WTC11 (cell line): ENCODE data around the gene HELZ. TPM values are rescaled to one million over a fixed set of nuclear protein-coding genes. Genes with fewer than 3 reads are reported as not detected.

Source experiments
- ATAC-seq: fragments of 200-7000 bp; cut with Tn5 transposase; 2 replicates; pipeline ENCODE4 v1.10.0; 2021; ENCODE audit warnings: mild to moderate bottlenecking, moderate library complexity
- CTCF ChIA-PET: fragments of 300-600 bp; sonication (Branson Sonifier 250); formaldehyde crosslinking; loops from one replicate; lab custom pipeline; 2021; ENCODE audit warnings: antibody characterized with exemption; lab: Charles Lee
- POLR2A ChIA-PET: fragments of 350-600 bp; sonication (Branson Sonifier 250); formaldehyde crosslinking; loops from one replicate; lab custom pipeline; 2021; ENCODE audit warnings: antibody characterized with exemption; lab: Charles Lee
- DNase-seq: peaks from one replicate; pipeline ENCODE4 v3.0.0; 2021; ENCODE audit warnings: low spot score
- H3K27ac Mint-ChIP-seq: 2 replicates; pipeline ENCODE4 v1.8.0; 2021; ENCODE audit warnings: mixed read lengths
- H3K27me3 Mint-ChIP-seq: 2 replicates; pipeline ENCODE4 v1.8.0; 2021; ENCODE audit warnings: low read depth, mild to moderate bottlenecking, moderate library complexity, mixed read lengths
- H3K36me3 Mint-ChIP-seq: 2 replicates; pipeline ENCODE4 v1.8.0; 2021; ENCODE audit warnings: mixed read lengths
- H3K4me1 Mint-ChIP-seq: 2 replicates; pipeline ENCODE4 v1.8.0; 2022; ENCODE audit warnings: mixed read lengths
- H3K4me3 Mint-ChIP-seq: 2 replicates; pipeline ENCODE4 v1.8.0; 2021; ENCODE audit warnings: mild to moderate bottlenecking, moderate library complexity, mixed read lengths
- H3K9me3 Mint-ChIP-seq: 2 replicates; pipeline ENCODE4 v1.8.0; 2021; ENCODE audit warnings: mixed read lengths
- CREM ChIP-seq: sonication (generic); formaldehyde crosslinking; IDR thresholded peaks from 2 replicates; pipeline ENCODE4 v1.8.1; 2022; ENCODE audit warnings: mild to moderate bottlenecking, missing genetic modification reagents, moderate library complexity
- E2F5 ChIP-seq: sonication (generic); formaldehyde crosslinking; IDR thresholded peaks from 2 replicates; pipeline ENCODE4 v1.8.1; 2022; ENCODE audit warnings: mild to moderate bottlenecking, moderate library complexity, missing genetic modification reagents
- FOXJ3 ChIP-seq: sonication (generic); formaldehyde crosslinking; IDR thresholded peaks from 2 replicates; pipeline ENCODE4 v1.9.0; 2021; ENCODE audit warnings: missing genetic modification reagents, mild to moderate bottlenecking, borderline replicate concordance
- GTF2I ChIP-seq: fragments of 250-450 bp; sonication (Bioruptor Pico); conservative IDR thresholded peaks from 2 replicates; pipeline ENCODE4 v1.4.0; 2021; ENCODE audit warnings: mild to moderate bottlenecking
- IRF1 ChIP-seq: sonication (generic); formaldehyde crosslinking; IDR thresholded peaks from 2 replicates; pipeline ENCODE4 v1.8.0; 2023; ENCODE audit warnings: missing genetic modification reagents
- MAX ChIP-seq: sonication (generic); formaldehyde crosslinking; IDR thresholded peaks from 2 replicates; pipeline ENCODE4 v1.8.0; 2022; ENCODE audit warnings: mild to moderate bottlenecking, missing genetic modification reagents
- NR3C1 ChIP-seq: sonication (generic); formaldehyde crosslinking; conservative IDR thresholded peaks from 2 replicates; pipeline ENCODE4 v1.8.1; 2023; ENCODE audit warnings: low read depth, mild to moderate bottlenecking, missing genetic modification reagents
- SMAD3 ChIP-seq: sonication (generic); formaldehyde crosslinking; IDR thresholded peaks from 2 replicates; pipeline ENCODE4 v1.8.0; 2022; ENCODE audit warnings: missing genetic modification reagents, mild to moderate bottlenecking, borderline replicate concordance
- SMAD4 ChIP-seq: sonication (generic); formaldehyde crosslinking; IDR thresholded peaks from 2 replicates; pipeline ENCODE4 v1.8.0; 2022; ENCODE audit warnings: mild to moderate bottlenecking, missing genetic modification reagents
- USF2 ChIP-seq: sonication (generic); formaldehyde crosslinking; IDR thresholded peaks from 2 replicates; pipeline ENCODE4 v1.8.1; 2023; ENCODE audit warnings: mild to moderate bottlenecking, missing genetic modification reagents, moderate library complexity
- ZNF219 ChIP-seq: sonication (generic); formaldehyde crosslinking; IDR thresholded peaks from 2 replicates; pipeline ENCODE4 v1.8.0; 2023; ENCODE audit warnings: missing genetic modification reagents, mild to moderate bottlenecking, borderline replicate concordance
- ZNF317 ChIP-seq: sonication (generic); formaldehyde crosslinking; IDR thresholded peaks from 2 replicates; pipeline ENCODE4 v1.8.1; 2023; ENCODE audit warnings: low read depth, mild to moderate bottlenecking, moderate library complexity, missing genetic modification reagents, borderline replicate concordance
- ZNF532 ChIP-seq: fragments of 250-450 bp; sonication (Bioruptor Pico); IDR thresholded peaks from 2 replicates; pipeline ENCODE4 v1.9.0; 2021; ENCODE audit warnings: mild to moderate bottlenecking, borderline replicate concordance
- ZNF671 ChIP-seq: fragments of 250-450 bp; sonication (Bioruptor Pico); IDR thresholded peaks from 2 replicates; pipeline ENCODE4 v1.8.0; 2021; ENCODE audit warnings: mild to moderate bottlenecking
- total RNA-seq: library from RNA; stranded (reverse); gene quantifications from 3 replicates; pipeline ENCODE4 v1.2.3, GENCODE V29; 2021
- TF ChIP-seq, protein P1 (sequence below): sonication (generic); formaldehyde crosslinking; IDR thresholded peaks from 2 replicates; pipeline ENCODE4 v1.8.0; 2022; ENCODE audit warnings: mild to moderate bottlenecking, missing genetic modification reagents
- TF ChIP-seq, protein P2 (sequence below): sonication (generic); formaldehyde crosslinking; IDR thresholded peaks from 2 replicates; pipeline ENCODE4 v1.8.0; 2022; ENCODE audit warnings: missing genetic modification reagents
- TF ChIP-seq, protein P3 (sequence below): fragments of 250-450 bp; sonication (Bioruptor Pico); IDR thresholded peaks from 2 replicates; pipeline ENCODE4 v1.8.0; 2021; ENCODE audit warnings: mild to moderate bottlenecking

The HELZ gene
- total RNA-seq, 1 experiment from 2014 or later = 49.1 TPM

GRCh38 chr17:67145183-67145805 lies 99.7 kb downstream of the HELZ start:
- Mint-ChIP-seq H3K4me3 (peak overlapping the region; percentile 22; the same call in 1 of the 2 replicates), H3K4me1 (peaks cover 23% of the 10 kb centered on the region), H3K36me3 (peaks cover 33% of the 10 kb centered on the region)
- DNase-seq = no peak
- TF ChIP-seq MAX (CRISPR knock-in tag) (no peak), E2F5 (no peak), SMAD4 (no peak), SMAD3 (CRISPR knock-in tag) (no peak), ZNF219 (no peak), NR3C1 (CRISPR knock-in tag) (no peak), FOXJ3 (no peak), IRF1 (CRISPR knock-in tag) (no peak), ZNF532 (no peak), USF2 (CRISPR knock-in tag) (no peak), GTF2I (no peak), ZNF671 (CRISPR knock-in tag) (no peak), ZNF317 (CRISPR knock-in tag) (no peak), CREM (CRISPR knock-in tag) (no peak)
- TF ChIP-seq, protein P1, sequence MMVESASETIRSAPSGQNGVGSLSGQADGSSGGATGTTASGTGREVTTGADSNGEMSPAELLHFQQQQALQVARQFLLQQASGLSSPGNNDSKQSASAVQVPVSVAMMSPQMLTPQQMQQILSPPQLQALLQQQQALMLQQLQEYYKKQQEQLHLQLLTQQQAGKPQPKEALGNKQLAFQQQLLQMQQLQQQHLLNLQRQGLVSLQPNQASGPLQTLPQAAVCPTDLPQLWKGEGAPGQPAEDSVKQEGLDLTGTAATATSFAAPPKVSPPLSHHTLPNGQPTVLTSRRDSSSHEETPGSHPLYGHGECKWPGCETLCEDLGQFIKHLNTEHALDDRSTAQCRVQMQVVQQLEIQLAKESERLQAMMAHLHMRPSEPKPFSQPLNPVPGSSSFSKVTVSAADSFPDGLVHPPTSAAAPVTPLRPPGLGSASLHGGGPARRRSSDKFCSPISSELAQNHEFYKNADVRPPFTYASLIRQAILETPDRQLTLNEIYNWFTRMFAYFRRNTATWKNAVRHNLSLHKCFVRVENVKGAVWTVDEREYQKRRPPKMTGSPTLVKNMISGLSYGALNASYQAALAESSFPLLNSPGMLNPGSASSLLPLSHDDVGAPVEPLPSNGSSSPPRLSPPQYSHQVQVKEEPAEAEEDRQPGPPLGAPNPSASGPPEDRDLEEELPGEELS = no peak
- TF ChIP-seq, protein P2, sequence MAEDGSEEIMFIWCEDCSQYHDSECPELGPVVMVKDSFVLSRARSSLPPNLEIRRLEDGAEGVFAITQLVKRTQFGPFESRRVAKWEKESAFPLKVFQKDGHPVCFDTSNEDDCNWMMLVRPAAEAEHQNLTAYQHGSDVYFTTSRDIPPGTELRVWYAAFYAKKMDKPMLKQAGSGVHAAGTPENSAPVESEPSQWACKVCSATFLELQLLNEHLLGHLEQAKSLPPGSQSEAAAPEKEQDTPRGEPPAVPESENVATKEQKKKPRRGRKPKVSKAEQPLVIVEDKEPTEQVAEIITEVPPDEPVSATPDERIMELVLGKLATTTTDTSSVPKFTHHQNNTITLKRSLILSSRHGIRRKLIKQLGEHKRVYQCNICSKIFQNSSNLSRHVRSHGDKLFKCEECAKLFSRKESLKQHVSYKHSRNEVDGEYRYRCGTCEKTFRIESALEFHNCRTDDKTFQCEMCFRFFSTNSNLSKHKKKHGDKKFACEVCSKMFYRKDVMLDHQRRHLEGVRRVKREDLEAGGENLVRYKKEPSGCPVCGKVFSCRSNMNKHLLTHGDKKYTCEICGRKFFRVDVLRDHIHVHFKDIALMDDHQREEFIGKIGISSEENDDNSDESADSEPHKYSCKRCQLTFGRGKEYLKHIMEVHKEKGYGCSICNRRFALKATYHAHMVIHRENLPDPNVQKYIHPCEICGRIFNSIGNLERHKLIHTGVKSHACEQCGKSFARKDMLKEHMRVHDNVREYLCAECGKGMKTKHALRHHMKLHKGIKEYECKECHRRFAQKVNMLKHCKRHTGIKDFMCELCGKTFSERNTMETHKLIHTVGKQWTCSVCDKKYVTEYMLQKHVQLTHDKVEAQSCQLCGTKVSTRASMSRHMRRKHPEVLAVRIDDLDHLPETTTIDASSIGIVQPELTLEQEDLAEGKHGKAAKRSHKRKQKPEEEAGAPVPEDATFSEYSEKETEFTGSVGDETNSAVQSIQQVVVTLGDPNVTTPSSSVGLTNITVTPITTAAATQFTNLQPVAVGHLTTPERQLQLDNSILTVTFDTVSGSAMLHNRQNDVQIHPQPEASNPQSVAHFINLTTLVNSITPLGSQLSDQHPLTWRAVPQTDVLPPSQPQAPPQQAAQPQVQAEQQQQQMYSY (CRISPR knock-in tag) = no peak
- TF ChIP-seq, protein P3, sequence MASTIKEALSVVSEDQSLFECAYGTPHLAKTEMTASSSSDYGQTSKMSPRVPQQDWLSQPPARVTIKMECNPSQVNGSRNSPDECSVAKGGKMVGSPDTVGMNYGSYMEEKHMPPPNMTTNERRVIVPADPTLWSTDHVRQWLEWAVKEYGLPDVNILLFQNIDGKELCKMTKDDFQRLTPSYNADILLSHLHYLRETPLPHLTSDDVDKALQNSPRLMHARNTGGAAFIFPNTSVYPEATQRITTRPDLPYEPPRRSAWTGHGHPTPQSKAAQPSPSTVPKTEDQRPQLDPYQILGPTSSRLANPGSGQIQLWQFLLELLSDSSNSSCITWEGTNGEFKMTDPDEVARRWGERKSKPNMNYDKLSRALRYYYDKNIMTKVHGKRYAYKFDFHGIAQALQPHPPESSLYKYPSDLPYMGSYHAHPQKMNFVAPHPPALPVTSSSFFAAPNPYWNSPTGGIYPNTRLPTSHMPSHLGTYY (CRISPR knock-in tag) = no peak
- TF ChIP-seq, all 79 proteins: peak for 0
- POLR2A ChIA-PET = no interaction called here
- ATAC-seq = no peak
- peaks cover 5% of the 10 kb centered on the region for H3K9me3 Mint-ChIP-seq
- no peaks in the 10 kb centered on the region for H3K27me3 Mint-ChIP-seq
- H3K27ac Mint-ChIP-seq = peak overlapping the region; percentile 65
- CTCF ChIA-PET = interaction anchor here (1.0 kb wide), 1 partner anchor 14 kb away, joined by 3 read pairs; no protein-coding TSS in a partner anchor
